NCI-H146 treated with DMSO at 0.1 percent for 48 hours (cell line): ENCODE results near the gene UVRAG.

Source experiments
- DNase-seq: peaks from one replicate; lab custom pipeline; 2025; ENCODE audit not compliant: unreplicated experiment; lab: John Stamatoyannopoulos, UW

UVRAG gene

GRCh38 chr11:75996523-75997442 lies 181.8 kb downstream of the UVRAG start:
- no peak for DNase-seq

DNA sequence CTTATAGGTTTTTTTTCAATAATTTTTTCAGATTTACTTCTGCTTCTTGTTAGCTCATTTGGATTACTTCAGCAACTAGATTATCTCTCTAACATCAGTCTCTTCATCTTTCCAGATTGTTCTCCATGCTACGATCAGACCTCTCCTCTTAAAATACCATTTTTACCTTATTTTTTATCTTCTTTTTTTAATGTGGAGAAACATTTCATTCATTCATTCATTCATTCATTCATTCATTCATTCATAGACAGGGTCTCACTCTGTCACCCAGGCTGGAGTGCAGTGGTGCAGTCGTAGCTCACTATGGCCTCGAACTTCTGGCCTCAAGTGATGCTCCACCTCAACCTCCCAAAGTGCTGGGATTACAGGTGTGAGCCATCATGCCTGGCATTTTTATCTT lies 189.4 kb downstream of the UVRAG start:
- DNase-seq = no peak

- DNase-seq = no peak
These were observed 190.7 kb downstream of the UVRAG start for GRCh38 chr11:76005756-76006155.

- DNase-seq = no peak
These were observed 192.2 kb downstream of the UVRAG start for GRCh38 chr11:76007166-76007565.

- no peak for DNase-seq
These were observed 193.5 kb downstream of the UVRAG start for GRCh38 chr11:76008474-76008873.

DNA sequence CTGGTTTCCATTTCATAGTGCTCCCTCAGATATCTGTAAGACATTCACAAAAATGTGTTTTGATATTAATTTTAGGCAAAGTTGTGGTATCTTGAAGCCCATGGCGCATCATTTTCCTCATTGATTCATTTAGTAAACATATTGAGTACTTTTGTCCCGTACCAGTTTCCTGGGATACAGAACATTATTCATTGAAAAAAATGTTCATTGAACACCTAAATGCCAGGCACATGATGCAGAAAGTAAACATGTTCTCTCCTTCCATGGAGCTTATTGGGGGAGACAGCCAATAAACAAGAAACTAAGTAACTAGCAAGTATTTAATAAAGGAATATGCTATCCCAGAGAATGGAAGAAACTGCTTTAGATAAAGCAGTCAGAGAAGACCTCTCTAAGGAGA lies 195.0 kb downstream of the UVRAG start:
- DNase-seq = no peak

DNA sequence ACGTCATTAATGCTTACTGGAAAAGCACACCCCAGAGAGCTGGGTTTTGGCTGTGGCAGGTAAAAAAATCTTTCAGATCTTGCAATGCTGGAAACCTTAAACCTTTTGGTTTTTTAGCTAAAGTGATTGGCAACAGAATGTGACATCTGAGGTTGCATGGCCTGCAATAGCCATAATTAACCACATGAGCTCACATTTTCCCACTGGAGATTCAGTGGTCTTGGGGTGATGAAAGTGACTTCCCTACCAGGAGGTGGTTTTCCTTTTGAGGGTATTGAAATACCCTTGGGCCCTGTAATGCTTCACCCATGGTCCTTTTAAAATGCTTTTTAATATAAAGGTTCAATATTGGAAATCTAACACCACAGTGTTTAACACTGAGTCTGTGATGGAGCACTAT lies 198.5 kb downstream of the UVRAG start:
- DNase-seq = no peak

DNA sequence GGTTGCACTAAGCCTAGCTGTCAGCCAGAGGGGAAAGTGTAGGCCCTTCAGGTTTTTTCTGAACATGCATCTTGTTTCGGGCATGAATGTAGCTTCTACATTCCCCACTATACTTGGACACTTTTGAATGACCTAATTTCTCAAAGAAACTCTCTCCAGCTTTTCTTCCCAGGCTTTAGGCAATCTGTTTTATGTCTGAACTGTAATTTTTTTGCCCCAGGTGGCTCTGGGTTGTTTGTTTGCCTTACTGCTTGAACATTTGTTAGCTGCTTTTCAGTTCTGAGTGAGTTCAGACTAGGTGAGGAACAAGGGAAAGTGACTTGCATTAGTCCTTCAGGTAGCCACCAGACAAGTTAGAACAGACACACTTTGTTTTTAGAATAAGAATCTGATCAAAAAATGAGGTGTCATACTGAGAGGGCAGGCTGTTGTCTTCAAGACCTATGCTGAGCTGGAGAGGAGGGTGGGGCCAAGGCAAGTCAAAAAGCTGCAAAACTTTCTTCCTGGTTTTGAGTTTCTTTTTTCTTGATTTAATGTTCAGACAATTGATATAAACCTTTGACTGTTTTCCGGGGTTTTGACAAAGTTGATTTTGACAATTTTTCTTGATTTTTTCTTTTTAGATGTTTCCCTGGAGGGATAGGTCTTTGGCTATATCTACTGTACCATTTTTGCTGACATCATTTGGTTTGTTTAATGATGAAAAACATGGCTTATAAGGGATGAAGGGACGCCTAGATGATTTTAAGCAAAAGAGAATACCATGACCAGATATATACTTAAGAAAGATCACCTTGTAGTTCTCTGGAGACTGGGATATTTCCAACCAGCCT lies 208.4 kb downstream of the UVRAG start:
- no peak for DNase-seq

DNA sequence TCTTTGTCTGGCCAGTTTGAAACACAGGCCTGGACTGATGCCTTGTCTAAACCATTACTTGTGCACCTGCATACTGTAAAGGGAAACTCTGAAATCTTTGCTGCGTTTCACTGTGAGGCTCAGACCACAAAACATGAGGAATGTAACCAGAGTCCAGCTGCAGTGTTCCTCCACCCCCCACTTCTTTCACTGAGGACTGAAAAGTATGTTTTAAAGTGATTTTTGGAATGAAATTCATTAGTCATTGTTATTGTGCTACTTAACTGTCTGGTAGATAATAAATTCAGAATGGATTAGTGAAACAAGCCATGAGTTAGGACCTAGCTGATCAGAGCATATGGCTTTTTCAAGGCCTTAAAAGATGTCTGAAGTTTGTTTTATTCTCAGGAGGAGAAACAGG lies 210.1 kb downstream of the UVRAG start:
- DNase-seq = no peak

DNA sequence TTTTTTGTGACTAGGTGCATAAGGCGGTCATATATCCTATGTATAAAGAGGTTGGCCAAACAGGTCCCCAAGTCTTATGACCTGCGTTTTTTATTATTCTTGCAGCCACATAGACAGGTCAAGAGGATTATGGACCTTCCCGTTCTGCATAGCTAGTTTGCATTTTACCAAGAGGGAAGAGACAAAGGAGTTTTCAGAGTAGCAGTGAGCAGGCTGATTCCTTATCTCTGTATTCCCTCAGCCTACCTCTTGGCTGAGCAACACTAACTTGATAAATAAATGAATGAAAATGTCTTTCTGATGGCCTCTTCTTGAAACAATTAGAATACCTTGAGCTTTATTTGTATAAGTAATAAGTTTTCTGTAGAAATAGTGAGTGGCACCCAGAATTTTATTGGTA lies 210.8 kb downstream of the UVRAG start:
- no peak for DNase-seq

DNA sequence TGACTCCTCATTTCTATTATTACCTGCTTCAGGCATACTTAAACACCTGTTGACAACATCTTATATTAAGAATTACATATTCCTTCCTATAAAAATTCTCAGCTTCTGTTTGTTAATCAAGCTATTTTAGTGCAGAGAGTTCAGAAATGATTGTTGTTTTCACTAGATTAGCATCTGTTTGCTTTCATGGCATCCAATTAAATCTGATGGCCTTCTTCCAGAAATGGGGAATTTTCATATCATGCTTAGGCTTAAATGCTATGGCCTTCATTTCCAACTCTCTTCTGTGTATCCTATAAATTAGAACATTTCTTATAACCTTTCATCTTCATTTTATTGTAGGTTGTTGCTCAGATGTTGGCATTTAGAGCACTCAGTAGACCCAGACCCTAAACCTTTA lies 211.3 kb downstream of the UVRAG start:
- no peak for DNase-seq

GRCh38 chr11:76026862-76027261 lies 211.9 kb downstream of the UVRAG start:
- no peak for DNase-seq

GRCh38 chr11:76030286-76030685 lies 215.3 kb downstream of the UVRAG start:
- no peak for DNase-seq

DNA sequence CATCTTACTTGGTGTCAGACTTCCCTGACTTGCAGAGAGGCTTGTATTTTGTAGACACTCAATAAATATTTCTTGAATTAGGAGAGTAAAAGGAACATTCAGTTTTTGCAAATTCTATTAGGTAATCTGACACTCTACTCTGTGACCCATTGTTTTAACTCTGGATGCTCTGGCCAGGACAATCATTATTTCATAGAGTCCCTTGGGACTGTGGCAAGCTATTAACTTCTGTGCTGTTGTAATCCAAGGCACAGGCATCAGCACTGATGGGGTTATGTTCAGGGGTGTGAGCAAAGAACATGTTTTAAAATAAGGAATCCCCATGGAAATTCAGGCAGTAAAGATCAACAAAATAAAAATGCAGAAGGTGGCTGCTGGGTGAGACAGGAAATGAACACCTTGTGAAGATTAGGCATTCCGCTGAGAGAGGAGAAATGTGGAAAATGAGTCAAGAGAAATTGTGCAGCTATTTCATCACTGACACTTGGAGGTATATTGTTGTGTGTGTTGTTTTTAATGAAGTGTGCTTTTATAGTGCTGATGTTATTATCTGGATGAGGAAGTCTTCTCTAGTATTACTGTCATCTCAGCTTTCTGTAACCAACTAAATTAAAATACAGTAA lies 216.1 kb downstream of the UVRAG start:
- no peak for DNase-seq

DNA sequence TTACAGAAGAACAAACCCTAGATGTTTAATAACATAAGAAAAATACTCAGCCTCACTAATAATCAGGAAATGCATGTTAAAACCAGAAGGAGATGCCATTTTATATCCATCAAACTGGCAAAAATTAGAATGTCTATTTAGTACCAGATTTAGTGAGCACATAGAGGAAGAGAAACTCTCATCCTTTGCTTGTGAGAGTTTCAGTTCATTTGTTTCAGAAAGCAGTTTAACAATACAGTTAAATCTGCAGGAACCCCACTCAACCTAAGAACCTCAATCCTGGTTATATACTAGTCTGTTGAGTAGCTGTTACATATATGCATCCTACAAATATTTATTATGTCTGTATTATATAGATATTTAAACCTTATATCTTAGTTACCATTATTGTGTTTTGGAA lies 218.7 kb downstream of the UVRAG start:
- DNase-seq = no peak

DNA sequence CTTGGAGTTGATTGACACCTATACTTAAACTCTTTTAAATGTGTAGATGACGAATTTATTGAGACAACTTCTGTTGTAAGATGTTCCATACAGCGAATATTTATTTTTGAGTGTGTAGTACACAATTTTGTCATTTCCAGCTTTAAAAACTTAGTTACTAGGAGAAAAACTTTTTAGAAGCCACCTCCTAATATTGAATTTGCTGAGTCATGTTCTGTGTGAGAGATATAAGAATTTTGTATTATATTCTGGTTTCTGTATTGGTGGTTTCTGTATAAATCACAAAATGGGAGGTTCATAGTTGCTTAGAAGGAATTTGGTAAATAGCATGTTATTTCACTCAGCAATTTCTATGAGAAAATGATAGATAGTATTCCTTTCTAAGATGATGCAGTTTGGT lies 220.0 kb downstream of the UVRAG start:
- no peak for DNase-seq

DNA sequence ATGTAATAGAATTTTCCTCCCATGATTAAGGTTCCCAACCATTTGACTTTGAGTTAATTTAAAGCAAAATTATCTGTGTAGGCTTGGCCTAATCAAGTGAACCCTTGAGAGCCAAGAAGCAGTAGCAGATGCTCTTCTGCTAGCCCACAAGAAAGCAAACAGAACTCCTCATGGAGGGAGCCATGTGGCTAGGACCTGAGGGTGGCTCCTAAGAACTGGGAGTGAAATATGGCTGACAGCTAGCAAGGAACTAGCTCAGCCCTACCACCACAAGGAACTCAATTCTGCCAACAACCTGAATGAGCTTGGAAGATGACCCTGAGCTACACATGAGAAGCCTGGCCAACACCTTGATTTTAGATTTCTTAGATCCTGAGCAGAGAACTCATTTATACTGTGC lies 223.6 kb downstream of the UVRAG start:
- DNase-seq = no peak

DNA sequence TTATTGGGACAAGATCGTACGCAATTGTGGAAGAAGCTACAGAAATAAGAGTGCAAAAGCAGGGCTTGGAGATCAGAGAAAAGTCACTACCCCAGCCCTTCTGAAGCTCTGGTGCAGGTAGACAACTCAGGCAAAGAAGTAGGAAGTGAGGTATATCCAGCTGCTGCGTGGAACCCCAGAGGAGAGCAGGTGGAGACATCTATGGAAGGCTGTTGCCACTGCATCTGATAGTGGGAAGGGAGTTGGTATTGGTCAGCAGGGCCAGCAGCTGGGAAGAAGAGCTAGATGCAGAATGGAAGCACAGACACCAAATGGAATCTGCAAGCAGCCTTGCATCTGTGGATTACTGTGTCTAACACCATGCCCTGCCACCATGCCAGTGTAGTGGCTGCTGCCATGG lies 226.2 kb downstream of the UVRAG start:
- no peak for DNase-seq

- DNase-seq = no peak
These were observed 229.8 kb downstream of the UVRAG start for GRCh38 chr11:76044750-76045320.

DNA sequence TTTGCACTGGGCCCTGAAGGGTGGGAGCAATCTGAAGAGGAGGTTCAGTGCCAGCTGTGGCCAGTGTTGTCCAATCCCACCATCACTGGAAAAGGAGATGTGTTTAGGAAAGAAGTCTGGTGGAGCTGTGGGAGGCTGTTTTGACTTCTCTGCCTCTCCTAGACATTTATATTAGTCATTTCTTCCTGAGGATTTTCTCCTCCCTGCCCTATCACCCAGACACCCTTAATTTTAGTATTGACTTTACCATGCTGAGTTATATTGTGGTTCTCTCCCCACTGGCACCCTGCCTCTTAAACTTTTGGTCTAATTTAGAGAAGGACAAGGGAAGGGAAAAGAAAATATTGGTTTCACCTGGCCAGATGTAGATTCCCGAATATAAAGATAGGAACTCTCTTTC lies 232.2 kb downstream of the UVRAG start:
- no peak for DNase-seq

DNA sequence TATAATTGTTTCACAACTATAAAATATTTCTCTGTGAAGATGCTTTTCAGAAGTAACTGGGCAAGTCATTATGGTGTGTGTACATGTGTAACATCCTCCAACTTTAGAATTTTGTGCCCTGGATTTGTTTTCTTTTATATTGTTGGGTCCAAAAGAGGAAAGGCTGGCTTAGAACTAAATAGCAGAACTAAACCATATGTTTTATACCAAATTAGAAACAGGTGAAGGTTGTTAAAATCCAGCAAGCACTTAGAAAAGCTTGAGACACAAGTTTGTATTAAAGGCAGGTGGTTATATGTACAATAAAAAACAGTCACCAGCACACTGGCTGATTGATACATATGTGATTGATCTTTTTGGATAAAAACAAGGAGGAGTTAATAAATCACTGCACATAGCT lies 232.8 kb downstream of the UVRAG start:
- no peak for DNase-seq
